ENCODE measurements around the gene PYROXD2. TPM values are rescaled to one million over a fixed set of nuclear protein-coding genes. Genes with fewer than 3 reads are reported as not detected.
"Not testable (repeated sequence)": the region's sequence is repeated elsewhere in the genome, so short reads cannot be mapped to it uniquely, and the experiment has no call there.

PYROXD2 gene
- total RNA-seq, 1 experiment from 2014 or later, result 2.3 TPM

DNA sequence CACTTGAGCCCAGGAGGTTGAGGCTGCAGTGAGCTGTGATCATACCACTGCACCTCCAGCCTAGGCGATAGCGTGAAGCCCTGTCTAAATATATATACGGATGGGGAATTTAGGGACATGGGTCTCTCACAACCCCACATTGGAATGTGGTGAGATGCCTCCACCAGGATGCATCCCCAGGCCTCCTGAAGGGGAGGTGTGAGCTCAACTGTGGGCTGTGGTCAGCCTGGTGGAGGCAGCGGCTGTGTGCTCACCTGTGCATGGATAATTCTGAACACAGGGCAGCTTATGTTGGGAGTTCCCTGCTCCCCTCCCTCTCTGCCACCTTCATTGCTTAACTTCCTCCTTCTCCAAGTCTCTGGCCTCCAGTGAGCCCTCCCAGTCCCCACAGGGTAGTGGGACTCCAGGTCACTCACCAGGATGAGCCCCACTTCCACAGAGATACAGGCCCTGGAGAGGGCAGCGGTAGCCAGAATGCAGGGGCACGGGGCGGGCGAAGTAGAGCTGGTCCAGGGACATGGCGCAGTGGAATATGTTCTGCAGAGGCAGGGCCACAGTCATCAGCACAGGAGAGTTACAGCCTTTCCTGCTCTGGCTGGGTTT lies 30.4 kb downstream of the PYROXD2 start:
- ChIA-PET CTCF (no interaction called here), POLR2A (no interaction called here)
- Histone ChIP-seq H3K9me3 (ENCODE audit: control insufficient read depth, insufficient read depth, low read depth, low read length) (no peaks in the 10 kb centered on the region), H3K27ac (ENCODE audit: low read length) (no peak overlapping the region), H3K36me3 (ENCODE audit: control insufficient read depth, insufficient read depth, low read length) (no peaks in the 10 kb centered on the region), H3K4me3 (ENCODE audit: low read depth in 2 of 2, low read length in 2 of 2) (no peak overlapping the region), H3K4me1 (ENCODE audit: control insufficient read depth, insufficient read depth, low read length) (no peaks in the 10 kb centered on the region), H3K27me3 (ENCODE audit: control insufficient read depth, insufficient read depth, low read length) (no peaks in the 10 kb centered on the region; the same call in none of the 2 replicates)
- BruUV-seq (replicated peaks), result no TSS peak
- in situ Hi-C loops (cut with HindIII; ENCODE audit: low pct_unique_long_range_greater_than_20kb, low sequenced_read_pairs) (no loop called here), intact Hi-C loops (cut with micrococcal nuclease; ENCODE audit: unreplicated experiment) (no loop called here)
- DNase-seq (ENCODE audit: low read depth, low spot score) (no peak), ATAC-seq (no peak)
- TF ChIP-seq SIN3A (IDR thresholded peaks at IDR 0.05; ENCODE audit: borderline replicate concordance, insufficient read depth, low read depth, low read length) (no peak), TCF7L2 (IDR thresholded peaks at IDR 0.05; ENCODE audit: low read depth, low read length) (no peak), POLR2AphosphoS5 (IDR thresholded peaks at IDR 0.05; ENCODE audit: low read depth, low read length) (no peak)
- TF ChIP-seq, protein P1, sequence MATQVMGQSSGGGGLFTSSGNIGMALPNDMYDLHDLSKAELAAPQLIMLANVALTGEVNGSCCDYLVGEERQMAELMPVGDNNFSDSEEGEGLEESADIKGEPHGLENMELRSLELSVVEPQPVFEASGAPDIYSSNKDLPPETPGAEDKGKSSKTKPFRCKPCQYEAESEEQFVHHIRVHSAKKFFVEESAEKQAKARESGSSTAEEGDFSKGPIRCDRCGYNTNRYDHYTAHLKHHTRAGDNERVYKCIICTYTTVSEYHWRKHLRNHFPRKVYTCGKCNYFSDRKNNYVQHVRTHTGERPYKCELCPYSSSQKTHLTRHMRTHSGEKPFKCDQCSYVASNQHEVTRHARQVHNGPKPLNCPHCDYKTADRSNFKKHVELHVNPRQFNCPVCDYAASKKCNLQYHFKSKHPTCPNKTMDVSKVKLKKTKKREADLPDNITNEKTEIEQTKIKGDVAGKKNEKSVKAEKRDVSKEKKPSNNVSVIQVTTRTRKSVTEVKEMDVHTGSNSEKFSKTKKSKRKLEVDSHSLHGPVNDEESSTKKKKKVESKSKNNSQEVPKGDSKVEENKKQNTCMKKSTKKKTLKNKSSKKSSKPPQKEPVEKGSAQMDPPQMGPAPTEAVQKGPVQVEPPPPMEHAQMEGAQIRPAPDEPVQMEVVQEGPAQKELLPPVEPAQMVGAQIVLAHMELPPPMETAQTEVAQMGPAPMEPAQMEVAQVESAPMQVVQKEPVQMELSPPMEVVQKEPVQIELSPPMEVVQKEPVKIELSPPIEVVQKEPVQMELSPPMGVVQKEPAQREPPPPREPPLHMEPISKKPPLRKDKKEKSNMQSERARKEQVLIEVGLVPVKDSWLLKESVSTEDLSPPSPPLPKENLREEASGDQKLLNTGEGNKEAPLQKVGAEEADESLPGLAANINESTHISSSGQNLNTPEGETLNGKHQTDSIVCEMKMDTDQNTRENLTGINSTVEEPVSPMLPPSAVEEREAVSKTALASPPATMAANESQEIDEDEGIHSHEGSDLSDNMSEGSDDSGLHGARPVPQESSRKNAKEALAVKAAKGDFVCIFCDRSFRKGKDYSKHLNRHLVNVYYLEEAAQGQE (IDR thresholded peaks at IDR 0.05; ENCODE audit: insufficient read depth in 1 of 2, low read depth in 2 of 2, low read length in 1 of 2), result no peak
- TF ChIP-seq, protein P2, sequence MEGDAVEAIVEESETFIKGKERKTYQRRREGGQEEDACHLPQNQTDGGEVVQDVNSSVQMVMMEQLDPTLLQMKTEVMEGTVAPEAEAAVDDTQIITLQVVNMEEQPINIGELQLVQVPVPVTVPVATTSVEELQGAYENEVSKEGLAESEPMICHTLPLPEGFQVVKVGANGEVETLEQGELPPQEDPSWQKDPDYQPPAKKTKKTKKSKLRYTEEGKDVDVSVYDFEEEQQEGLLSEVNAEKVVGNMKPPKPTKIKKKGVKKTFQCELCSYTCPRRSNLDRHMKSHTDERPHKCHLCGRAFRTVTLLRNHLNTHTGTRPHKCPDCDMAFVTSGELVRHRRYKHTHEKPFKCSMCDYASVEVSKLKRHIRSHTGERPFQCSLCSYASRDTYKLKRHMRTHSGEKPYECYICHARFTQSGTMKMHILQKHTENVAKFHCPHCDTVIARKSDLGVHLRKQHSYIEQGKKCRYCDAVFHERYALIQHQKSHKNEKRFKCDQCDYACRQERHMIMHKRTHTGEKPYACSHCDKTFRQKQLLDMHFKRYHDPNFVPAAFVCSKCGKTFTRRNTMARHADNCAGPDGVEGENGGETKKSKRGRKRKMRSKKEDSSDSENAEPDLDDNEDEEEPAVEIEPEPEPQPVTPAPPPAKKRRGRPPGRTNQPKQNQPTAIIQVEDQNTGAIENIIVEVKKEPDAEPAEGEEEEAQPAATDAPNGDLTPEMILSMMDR (IDR thresholded peaks at IDR 0.05), result no peak

DNA sequence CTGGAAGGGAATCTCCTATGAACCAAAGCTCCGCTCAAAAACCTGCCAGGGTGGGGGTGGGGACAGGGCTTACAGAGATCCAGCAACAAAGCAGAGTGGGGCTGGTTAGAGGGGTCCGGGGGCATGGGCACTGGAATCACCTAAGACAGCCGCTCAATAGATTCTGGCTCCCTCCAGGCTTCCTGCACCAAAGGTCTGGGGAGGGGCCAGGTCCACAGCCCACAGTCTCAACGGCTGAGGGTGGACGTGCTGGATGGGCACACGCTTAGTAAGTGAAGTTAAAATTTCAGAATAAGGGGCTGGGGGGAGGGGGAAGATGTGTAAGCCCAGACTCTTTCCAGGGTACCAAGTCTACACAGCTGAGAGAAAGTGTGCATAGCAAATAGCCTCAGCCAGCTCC lies 31.1 kb downstream of the PYROXD2 start:
- CTCF ChIA-PET, result no interaction called here
- Histone ChIP-seq H3K4me3 (ENCODE audit: low read depth in 2 of 2, low read length in 2 of 2) (no peak overlapping the region), H3K27ac (ENCODE audit: low read length) (no peak overlapping the region), H3K9me3 (ENCODE audit: control insufficient read depth, insufficient read depth, low read depth, low read length) (no peaks in the 10 kb centered on the region), H3K36me3 (ENCODE audit: control insufficient read depth, insufficient read depth, low read length) (no peaks in the 10 kb centered on the region), H3K27me3 (ENCODE audit: control insufficient read depth, insufficient read depth, low read length) (peaks cover 3% of the 10 kb centered on the region), H3K4me1 (ENCODE audit: control insufficient read depth, insufficient read depth, low read length) (no peaks in the 10 kb centered on the region)
- in situ Hi-C loops (cut with HindIII; ENCODE audit: low pct_unique_long_range_greater_than_20kb, low sequenced_read_pairs), result no loop called here
- POLR2A ChIA-PET, result no interaction called here
- BruUV-seq (replicated peaks), result no TSS peak
- intact Hi-C loops (cut with micrococcal nuclease; ENCODE audit: unreplicated experiment), result no loop called here
- TF ChIP-seq TCF7L2 (IDR thresholded peaks at IDR 0.05; ENCODE audit: low read depth, low read length) (no peak), POLR2AphosphoS5 (IDR thresholded peaks at IDR 0.05; ENCODE audit: low read depth, low read length) (no peak), SIN3A (IDR thresholded peaks at IDR 0.05; ENCODE audit: borderline replicate concordance, insufficient read depth, low read depth, low read length) (no peak)
- TF ChIP-seq, protein P2 (IDR thresholded peaks at IDR 0.05), result no peak
- ATAC-seq, result no peak
- no peak for DNase-seq (ENCODE audit: low read depth, low spot score)

DNA sequence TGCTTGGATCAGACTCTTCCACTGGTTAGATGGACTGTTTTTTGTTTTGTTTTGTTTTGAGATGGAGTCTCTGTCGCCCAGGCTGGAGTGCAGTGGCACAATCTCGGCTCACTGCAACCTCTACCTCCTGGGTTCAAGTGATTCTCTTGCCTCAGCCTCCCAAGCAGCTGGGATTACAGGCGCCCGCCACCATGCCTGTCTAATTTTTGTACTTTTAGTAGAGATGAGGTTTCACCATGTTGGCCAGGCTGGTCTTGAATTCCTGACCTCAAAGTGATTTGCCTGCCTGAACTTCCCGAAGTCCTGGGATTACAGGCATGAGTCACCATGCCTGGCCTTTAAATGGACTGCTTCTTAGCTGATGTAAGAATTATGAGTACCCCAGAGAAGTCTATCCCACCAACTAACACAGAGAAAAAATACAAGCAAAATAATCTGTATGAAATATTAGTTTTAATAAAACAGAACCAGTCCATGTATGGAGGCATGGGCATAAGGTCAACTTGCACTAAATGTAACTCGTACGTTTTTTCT lies 31.8 kb downstream of the PYROXD2 start:
- H3K9me3 ChIP-seq (ENCODE audit: control insufficient read depth, insufficient read depth, low read depth, low read length); H3K4me1 ChIP-seq (ENCODE audit: control insufficient read depth, insufficient read depth, low read length); DNase-seq (ENCODE audit: low read depth, low spot score); in situ Hi-C loops (cut with HindIII; ENCODE audit: low pct_unique_long_range_greater_than_20kb, low sequenced_read_pairs); BruUV-seq (replicated peaks); POLR2A ChIA-PET; intact Hi-C loops (cut with micrococcal nuclease; ENCODE audit: unreplicated experiment); H3K27me3 ChIP-seq (ENCODE audit: control insufficient read depth, insufficient read depth, low read length); H3K4me3 ChIP-seq (ENCODE audit: low read depth in 2 of 2, low read length in 2 of 2); ATAC-seq; H3K27ac ChIP-seq (ENCODE audit: low read length); CTCF ChIA-PET; H3K36me3 ChIP-seq (ENCODE audit: control insufficient read depth, insufficient read depth, low read length): not testable (repeated sequence)
